GM18517 (cell line): ENCODE results near the gene MARK3.

Experiments used
- ATAC-seq: cut with Tn5 transposase; IDR thresholded peaks from one replicate; pipeline ENCODE4 v1.9.1; 2021; ENCODE audit warnings: mild to moderate bottlenecking, moderate library complexity; ENCODE audit not compliant: unreplicated experiment

MARK3 gene

GRCh38 chr14:103432627-103433026, 47.4 kb downstream of the MARK3 start:
- ATAC-seq: no peak

- no peak for ATAC-seq
Measured at GRCh38 chr14:103433916-103434563, 48.8 kb downstream of the MARK3 start.

GRCh38 chr14:103434868-103435442, 49.7 kb downstream of the MARK3 start:
- ATAC-seq: no peak

GRCh38 chr14:103436533-103436932, 51.3 kb downstream of the MARK3 start:
- no peak for ATAC-seq

- no peak for ATAC-seq
Measured at GRCh38 chr14:103442288-103442687, 57.1 kb downstream of the MARK3 start.

GRCh38 chr14:103443111-103443510, 57.9 kb downstream of the MARK3 start:
- no peak for ATAC-seq

GRCh38 chr14:103444837-103445524, 59.8 kb downstream of the MARK3 start:
- no peak for ATAC-seq

- ATAC-seq: no peak
Measured at GRCh38 chr14:103445806-103446205, 60.6 kb downstream of the MARK3 start.

- no peak for ATAC-seq
Measured at GRCh38 chr14:103448097-103448496, 62.9 kb downstream of the MARK3 start.

- ATAC-seq: no peak
Measured at GRCh38 chr14:103449634-103450161, 64.5 kb downstream of the MARK3 start.

- ATAC-seq: no peak
Measured at GRCh38 chr14:103450416-103450815, 65.2 kb downstream of the MARK3 start.

GRCh38 chr14:103451401-103451800, 66.2 kb downstream of the MARK3 start:
- no peak for ATAC-seq

- no peak for ATAC-seq
Measured at GRCh38 chr14:103453791-103454190, 68.6 kb downstream of the MARK3 start.

GRCh38 chr14:103456167-103456835, 71.1 kb downstream of the MARK3 start:
- no peak for ATAC-seq

GRCh38 chr14:103460415-103460814, 75.2 kb downstream of the MARK3 start:
- ATAC-seq: no peak

- ATAC-seq: no peak
Measured at GRCh38 chr14:103463149-103463548, 77.9 kb downstream of the MARK3 start.

GRCh38 chr14:103463851-103464250, 78.6 kb downstream of the MARK3 start:
- ATAC-seq: no peak

GRCh38 chr14:103472939-103473338, 87.7 kb downstream of the MARK3 start:
- ATAC-seq: no peak

GRCh38 chr14:103474893-103475292, 89.7 kb downstream of the MARK3 start:
- no peak for ATAC-seq

GRCh38 chr14:103476065-103476464, 90.8 kb downstream of the MARK3 start:
- ATAC-seq: no peak

- no peak for ATAC-seq
Measured at GRCh38 chr14:103476631-103477030, 91.4 kb downstream of the MARK3 start.
